Kidney (tissue), 14 donors: ENCODE results near the gene LYG1. TPM values are rescaled to one million over a fixed set of nuclear protein-coding genes. Genes with fewer than 3 reads are reported as not detected.

Source experiments
- DNase-seq, 5 donors: peaks; one replicate each; pipeline ENCODE4 v3.0.0-alpha.2; 2013 to 2020
- FAIRE-seq: peaks from 2 replicates; lab custom pipeline; 2012; peaks lifted over from hg19 to GRCh38; lab: Jason Lieb, UNC
- H3K27ac ChIP-seq, 2 donors: one replicate each; pipeline ENCODE4 v1.7.0; 2013; ENCODE audit warnings: low read depth in 2 of 2, low read length in 2 of 2, inconsistent platforms in 1 of 2
- H3K27me3 ChIP-seq: one replicate; pipeline ENCODE4 v1.7.1; 2013; ENCODE audit warnings: low read length, inconsistent platforms; ENCODE audit not compliant: control insufficient read depth, insufficient read depth
- H3K36me3 ChIP-seq, 3 donors: one replicate each; pipeline versions ENCODE4 v1.7.0 to v1.7.1; 2013; ENCODE audit warnings: low read length in 3 of 3, control low read depth in 1 of 3, inconsistent platforms in 1 of 3; ENCODE audit not compliant: insufficient read depth in 3 of 3, control insufficient read depth in 2 of 3
- H3K4me1 ChIP-seq, 3 donors: one replicate each; pipeline versions ENCODE4 v1.7.0 to v1.7.1; 2013; ENCODE audit warnings: low read length in 3 of 3, inconsistent platforms in 1 of 3, low read depth in 1 of 3; ENCODE audit not compliant: control insufficient read depth in 2 of 3, insufficient read depth in 2 of 3
- H3K4me3 ChIP-seq, 3 donors: one replicate each; pipeline versions ENCODE4 v1.7.0 to v1.8.1; 2013; ENCODE audit warnings: low read length in 3 of 3, control low read depth in 1 of 3, inconsistent platforms in 1 of 3
- H3K9ac ChIP-seq, 3 donors: one replicate each; pipeline versions ENCODE4 v1.7.0 to v1.7.1; 2013; ENCODE audit warnings: low read length in 3 of 3, control low read depth in 1 of 3, inconsistent platforms in 1 of 3
- H3K9me3 ChIP-seq, 3 donors: one replicate each; pipeline versions ENCODE4 v1.7.0 to v1.7.1; 2013; ENCODE audit warnings: low read length in 3 of 3, control low read depth in 1 of 3, inconsistent platforms in 1 of 3; ENCODE audit not compliant: control insufficient read depth in 2 of 3, insufficient read depth in 1 of 3
- CTCF ChIP-seq: IDR thresholded peaks from 3 replicates; pipeline ENCODE4 v1.5.1; 2012; ENCODE audit warnings: mild to moderate bottlenecking, moderate library complexity, borderline replicate concordance; ENCODE audit not compliant: insufficient read depth; ENCODE audit errors: extremely low read depth
- intact Hi-C: fragments of 100-400 bp; cut with DNase I; formaldehyde crosslinking; loops from one replicate; pipeline ENCODE4 v1.11.1; 2022
- polyA plus RNA-seq: library from polyadenylated mRNA; stranded (reverse); fragments of 350-450 nt; fragmentation: Illumina TruSeq; extraction: RNeasy Lipid Tissue Mini Kit (QIAGEN cat#74804); gene quantifications from one replicate; pipeline ENCODE4 v1.2.3, GENCODE V29; 2014; ENCODE audit warnings: low read depth, low replicate concordance; ENCODE audit not compliant: insufficient read depth
- total RNA-seq: library from RNA; stranded (reverse); fragmentation: NEBNext Ultra II Directional; extraction: Animal tissue kit (Norgen Biotek cat#: 25700); gene quantifications from one replicate; pipeline ENCODE4 v1.2.1, GENCODE V29; 2021
- donor health status: control.
- donor health status: control.
- donor health status: control.
- donor health status: control.
- donor health status: control.
- donor health status: DM: yes; HTN: yes; CAD: no.
- donor health status: Normal renal cell carcinoma (clear cell type).

LYG1 gene
- total and polyA plus RNA-seq, 2 donors from 2014 or later = 21.0 to 35.0 TPM

- Histone ChIP-seq H3K27ac (peak within 1 kb of the TSS; percentile 75 to 98), H3K36me3 (peaks cover 0 to 5% (median 0%) of the 10 kb centered on the region in 3 donors), H3K4me1 (peaks cover 0 to 19% (median 6%) of the 10 kb centered on the region in 3 donors), H3K9ac (peak within 1 kb of the TSS; percentile 90 to 97 (median 96)), H3K9me3 (no peaks in the 10 kb centered on the region), H3K4me3 (peak within 1 kb of the TSS; percentile 89 to 99 (median 99)), H3K27me3 (no peaks in the 10 kb centered on the region)
- peak; percentile 61 for TF ChIP-seq CTCF
- DNase-seq (peak; percentile 96 to 99 (median 98)), FAIRE-seq (no peak)
- intact Hi-C loops = no loop called here
These were observed 36.4 kb upstream of the LYG1 start, which contains the start of gene EIF5B for GRCh38 chr2:99337113-99338028. Gene EIF5B (plus strand): TSS chr2:99337389. CDS start chr2:99337555, 166 bp downstream.

- no peaks in the 10 kb centered on the region for H3K27me3 ChIP-seq
- peak overlapping the region; percentile 75 to 98 for H3K27ac ChIP-seq
- intact Hi-C loops = no loop called here
- no peak for DNase-seq
- H3K9me3 ChIP-seq = no peaks in the 10 kb centered on the region
- H3K9ac ChIP-seq = peak overlapping the region; percentile 48 to 90 (median 87)
- H3K4me1 ChIP-seq = peaks cover 0 to 19% (median 6%) of the 10 kb centered on the region in 3 donors
- peaks cover 0 to 10% (median 3%) of the 10 kb centered on the region in 3 donors for H3K36me3 ChIP-seq
- H3K4me3 ChIP-seq = peak overlapping the region; percentile 89 to 99 (median 96)
- no peak for TF ChIP-seq CTCF
- FAIRE-seq = no peak
These were observed 35.8 kb upstream of the LYG1 start for GRCh38 chr2:99336804-99337112.

- intact Hi-C loops = no loop called here
- TF ChIP-seq CTCF = no peak
- FAIRE-seq = peak; percentile 76
- Histone ChIP-seq H3K4me1 (peaks cover 0 to 19% (median 6%) of the 10 kb centered on the region in 3 donors), H3K27ac (peak within 1 kb of the TSS; percentile 75 to 98), H3K4me3 (peak within 1 kb of the TSS; percentile 89 to 99 (median 99)), H3K36me3 (peaks cover 0 to 14% (median 3%) of the 10 kb centered on the region in 3 donors), H3K9me3 (no peaks in the 10 kb centered on the region), H3K9ac (peak within 1 kb of the TSS; percentile 87 to 96 (median 90)), H3K27me3 (no peaks in the 10 kb centered on the region)
- peak; percentile 99 to 100 (median 100) for DNase-seq
These were observed 35.2 kb upstream of the LYG1 start, which contains the start of gene TXNDC9 for GRCh38 chr2:99335911-99336803. Gene TXNDC9 (minus strand): TSS chr2:99336333. CDS start chr2:99333210, 3,123 bp downstream.
